Parathyroid adenoma (tissue), 2 donors: ENCODE data around the gene ALPI.

Experiments used
- H2AFZ ChIP-seq: fragments of 300-600 bp; sonication (generic); one replicate; pipeline ENCODE4 v1.7.0; 2017; ENCODE audit warnings: antibody characterized with exemption, mild to moderate bottlenecking
- H3K27ac ChIP-seq: fragments of 300-600 bp; sonication (generic); one replicate; pipeline ENCODE4 v1.7.0; 2017
- H3K27me3 ChIP-seq: fragments of 300-600 bp; sonication (generic); one replicate; pipeline ENCODE4 v1.7.0; 2017; ENCODE audit warnings: low read length; ENCODE audit not compliant: control insufficient read depth, insufficient read depth
- H3K36me3 ChIP-seq: fragments of 300-600 bp; sonication (generic); one replicate; pipeline ENCODE4 v1.7.0; 2017; ENCODE audit warnings: low read length; ENCODE audit not compliant: control insufficient read depth, insufficient read depth
- H3K4me1 ChIP-seq: fragments of 300-600 bp; sonication (generic); one replicate; pipeline ENCODE4 v1.7.0; 2017; ENCODE audit warnings: control low read depth
- H3K4me2 ChIP-seq: fragments of 300-600 bp; sonication (generic); one replicate; pipeline ENCODE4 v1.7.0; 2017; ENCODE audit warnings: low read length
- H3K4me3 ChIP-seq: fragments of 300-600 bp; sonication (generic); one replicate; pipeline ENCODE4 v1.7.0; 2017; ENCODE audit warnings: low read depth, low read length
- H3K79me2 ChIP-seq: fragments of 300-600 bp; sonication (generic); one replicate; pipeline ENCODE4 v1.7.0; 2017; ENCODE audit warnings: control low read depth
- H3K9ac ChIP-seq: fragments of 300-600 bp; sonication (generic); one replicate; pipeline ENCODE4 v1.7.0; 2017; ENCODE audit warnings: mild to moderate bottlenecking
- H3K9me3 ChIP-seq: fragments of 300-600 bp; sonication (generic); one replicate; pipeline ENCODE4 v1.7.0; 2017; ENCODE audit warnings: low read length; ENCODE audit not compliant: control insufficient read depth
- TF ChIP-seq, protein P1 (sequence below): fragments of 300-600 bp; sonication (generic); IDR thresholded peaks from one replicate; pipeline ENCODE4 v1.7.0; 2017; ENCODE audit warnings: antibody characterized with exemption, mild to moderate bottlenecking
- donor health status: primary hyperparathyroidism.

The ALPI gene

GRCh38 chr2:232503809-232504323 is 47.9 kb downstream of the ALPI start:
- H3K36me3 ChIP-seq = no peaks in the 10 kb centered on the region
- H3K4me2 ChIP-seq = no peak overlapping the region
- no peaks in the 10 kb centered on the region for H3K9me3 ChIP-seq
- TF ChIP-seq, protein P1, sequence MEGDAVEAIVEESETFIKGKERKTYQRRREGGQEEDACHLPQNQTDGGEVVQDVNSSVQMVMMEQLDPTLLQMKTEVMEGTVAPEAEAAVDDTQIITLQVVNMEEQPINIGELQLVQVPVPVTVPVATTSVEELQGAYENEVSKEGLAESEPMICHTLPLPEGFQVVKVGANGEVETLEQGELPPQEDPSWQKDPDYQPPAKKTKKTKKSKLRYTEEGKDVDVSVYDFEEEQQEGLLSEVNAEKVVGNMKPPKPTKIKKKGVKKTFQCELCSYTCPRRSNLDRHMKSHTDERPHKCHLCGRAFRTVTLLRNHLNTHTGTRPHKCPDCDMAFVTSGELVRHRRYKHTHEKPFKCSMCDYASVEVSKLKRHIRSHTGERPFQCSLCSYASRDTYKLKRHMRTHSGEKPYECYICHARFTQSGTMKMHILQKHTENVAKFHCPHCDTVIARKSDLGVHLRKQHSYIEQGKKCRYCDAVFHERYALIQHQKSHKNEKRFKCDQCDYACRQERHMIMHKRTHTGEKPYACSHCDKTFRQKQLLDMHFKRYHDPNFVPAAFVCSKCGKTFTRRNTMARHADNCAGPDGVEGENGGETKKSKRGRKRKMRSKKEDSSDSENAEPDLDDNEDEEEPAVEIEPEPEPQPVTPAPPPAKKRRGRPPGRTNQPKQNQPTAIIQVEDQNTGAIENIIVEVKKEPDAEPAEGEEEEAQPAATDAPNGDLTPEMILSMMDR = no peak
- H3K79me2 ChIP-seq = no peaks in the 10 kb centered on the region
- H2AFZ ChIP-seq = peak overlapping the region; percentile 84
- H3K4me3 ChIP-seq = no peak overlapping the region
- no peaks in the 10 kb centered on the region for H3K4me1 ChIP-seq
- no peaks in the 10 kb centered on the region for H3K27me3 ChIP-seq
- H3K27ac ChIP-seq = no peak overlapping the region
- no peak overlapping the region for H3K9ac ChIP-seq

GRCh38 chr2:232504438-232504837 is 48.5 kb downstream of the ALPI start:
- Histone ChIP-seq H3K27me3 (no peaks in the 10 kb centered on the region), H3K4me3 (no peak overlapping the region), H3K9ac (no peak overlapping the region), H3K9me3 (no peaks in the 10 kb centered on the region), H3K27ac (no peak overlapping the region), H3K4me1 (no peaks in the 10 kb centered on the region), H2AFZ (no peak overlapping the region), H3K4me2 (no peak overlapping the region), H3K36me3 (no peaks in the 10 kb centered on the region), H3K79me2 (no peaks in the 10 kb centered on the region)
- TF ChIP-seq, protein P1 = no peak

GRCh38 chr2:232505856-232506255 is 49.9 kb downstream of the ALPI start:
- H3K27me3 ChIP-seq = no peaks in the 10 kb centered on the region
- TF ChIP-seq, protein P1 = no peak
- H2AFZ ChIP-seq = no peak overlapping the region
- no peaks in the 10 kb centered on the region for H3K79me2 ChIP-seq
- no peak overlapping the region for H3K4me2 ChIP-seq
- no peaks in the 10 kb centered on the region for H3K9me3 ChIP-seq
- H3K4me3 ChIP-seq = no peak overlapping the region
- H3K27ac ChIP-seq = no peak overlapping the region
- H3K9ac ChIP-seq = no peak overlapping the region
- H3K36me3 ChIP-seq = no peaks in the 10 kb centered on the region
- H3K4me1 ChIP-seq = no peaks in the 10 kb centered on the region

- Histone ChIP-seq H3K79me2 (no peaks in the 10 kb centered on the region), H3K9me3 (no peaks in the 10 kb centered on the region), H2AFZ (no peak overlapping the region), H3K36me3 (no peaks in the 10 kb centered on the region), H3K4me1 (no peaks in the 10 kb centered on the region), H3K4me3 (no peak overlapping the region), H3K9ac (no peak overlapping the region), H3K4me2 (no peak overlapping the region), H3K27me3 (no peaks in the 10 kb centered on the region), H3K27ac (no peak overlapping the region)
- TF ChIP-seq, protein P1 = no peak
Measured at GRCh38 chr2:232506709-232507108, 50.8 kb downstream of the ALPI start.

DNA sequence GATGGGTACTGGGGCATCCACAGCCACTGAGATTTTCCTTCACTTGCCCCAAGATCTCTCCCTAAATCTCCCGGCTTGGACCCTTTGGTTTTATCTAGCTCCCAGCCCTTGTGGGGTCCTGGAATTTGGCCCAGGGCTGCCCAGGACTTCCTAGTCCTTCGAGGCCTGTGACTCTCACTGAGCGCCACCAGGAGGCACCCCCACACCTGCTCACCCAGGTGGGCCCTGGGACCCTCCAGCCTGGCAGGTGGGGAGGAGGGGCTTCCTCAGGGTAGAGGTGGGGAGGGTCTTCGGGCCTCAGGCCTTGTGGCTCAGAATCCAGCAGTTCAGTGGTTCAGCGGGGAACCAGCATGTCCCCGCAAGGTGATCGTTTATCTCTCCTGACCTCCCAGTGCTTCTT is 52.3 kb downstream of the ALPI start:
- no peaks in the 10 kb centered on the region for H3K27me3 ChIP-seq
- no peak overlapping the region for H3K27ac ChIP-seq
- TF ChIP-seq, protein P1 = no peak
- H3K4me2 ChIP-seq = no peak overlapping the region
- no peaks in the 10 kb centered on the region for H3K36me3 ChIP-seq
- no peaks in the 10 kb centered on the region for H3K9me3 ChIP-seq
- no peak overlapping the region for H2AFZ ChIP-seq
- no peak overlapping the region for H3K4me3 ChIP-seq
- H3K4me1 ChIP-seq = no peaks in the 10 kb centered on the region
- no peak overlapping the region for H3K9ac ChIP-seq
- H3K79me2 ChIP-seq = no peaks in the 10 kb centered on the region
